ENCODE results near the gene SDCBP2. TPM values are rescaled to one million over a fixed set of nuclear protein-coding genes. Genes with fewer than 3 reads are reported as not detected.
A peak's percentile ranks its signal among the peaks of the same experiment; 100 is the strongest.

The SDCBP2 gene
- total and polyA plus RNA-seq, 10 of the 15 experiments (the other 5 are each of a cell fraction or from before 2014, with no cell fraction given), result 0.16 to 2.4 (median 1.1) TPM; not detected in 1

GRCh38 chr20:1317545-1318255, 11.2 kb downstream of the SDCBP2 start:
- no peak for DNase-seq (ENCODE audit: low read depth, low spot score)
- in situ Hi-C loops (cut with MboI), result no loop called here
- no peak overlapping the region for H3K4me2 ChIP-seq (ENCODE audit: control insufficient read depth, insufficient read depth)

More at GRCh38 chr20:1317545-1318255, 11.2 kb downstream of the SDCBP2 start:
- ChIA-PET RAD21 (ENCODE audit: unreplicated experiment) (interaction anchor here (0.9 to 1.1 kb wide), 2 partner anchors 74 to 80 kb away, joined by 3 to 4 read pairs; no protein-coding TSS in a partner anchor), CTCF (interaction anchor here (1.4 to 2.0 kb wide), 2 partner anchors 80 to 459 kb away, joined by 4 to 5 read pairs; no protein-coding TSS in a partner anchor), SMC1A (ENCODE audit: uncharacterized antibody, unreplicated experiment) (interaction anchor here (2.1 kb wide), 1 partner anchor 151 kb away, joined by 5 read pairs; no protein-coding TSS in a partner anchor), POLR2A (no interaction called here)
- ATAC-seq, result no peak
- Histone ChIP-seq H3K4me1 (ENCODE audit: control insufficient read depth, insufficient read depth, low read length) (peaks cover 6% of the 10 kb centered on the region; the same call in 1 of the 2 replicates), H3K9me3 (replicated peaks; ENCODE audit: control insufficient read depth, insufficient read depth, low read length) (no peaks in the 10 kb centered on the region; the same call in 2 of the 3 replicates), H3K79me2 (ENCODE audit: control insufficient read depth, insufficient read depth, low read length) (no peaks in the 10 kb centered on the region), H4K20me1 (ENCODE audit: control insufficient read depth, insufficient read depth) (no peaks in the 10 kb centered on the region), H3K36me3 (ENCODE audit: control insufficient read depth in 2 of 2, insufficient read depth in 2 of 2, low read length in 1 of 2) (no peaks in the 10 kb centered on the region), H3K27me3 (replicated peaks in 1 of 2; ENCODE audit: control insufficient read depth in 2 of 2, insufficient read depth in 2 of 2, low read length in 1 of 2) (no peaks in the 10 kb centered on the region), H3K9ac (ENCODE audit: control insufficient read depth, insufficient read depth, low read length) (no peak overlapping the region), H2AFZ (ENCODE audit: control insufficient read depth, low read depth, low read length) (no peak overlapping the region), H3K27ac (ENCODE audit: control insufficient read depth, insufficient read depth) (no peak overlapping the region), H3K4me3 (no peak overlapping the region)
- BruUV-seq (replicated peaks), result no TSS peak
- TF ChIP-seq CTCF (IDR thresholded peaks at IDR 0.05 in 2 of 3, conservative IDR thresholded peaks at IDR 0.05 in 1 of 3; ENCODE audit: control insufficient read depth in 2 of 3, extremely low read depth in 1 of 3, insufficient read depth in 1 of 3, low read depth in 3 of 3, low read length in 3 of 3) (no peak), NFYA (IDR thresholded peaks at IDR 0.05; ENCODE audit: borderline replicate concordance, low read depth, low read length) (no peak), NKRF (conservative IDR thresholded peaks at IDR 0.05) (no peak), POLR2AphosphoS5 (IDR thresholded peaks at IDR 0.05; ENCODE audit: low read length) (no peak), NFYB (IDR thresholded peaks at IDR 0.05; ENCODE audit: insufficient read depth, low read depth, low read length) (no peak), NR2F1 (conservative IDR thresholded peaks at IDR 0.05) (peak; percentile 46; the same call in 1 of the 2 replicates), RUNX3 (IDR thresholded peaks at IDR 0.05; ENCODE audit: low read length) (peak; percentile 32; the same call in 1 of the 2 replicates)
- WGBS (ENCODE audit: insufficient coverage, insufficient replicate concordance, low lambda C conversion rate, missing lambda C conversion rate), result 37% methylated on average over 12 of the region's 12 CpGs
- intact Hi-C loops (cut with micrococcal nuclease; ENCODE audit: unreplicated experiment), result loop anchor here (10.0 kb wide), 1 partner anchor 457 kb away; no protein-coding TSS in a partner anchor
- FAIRE-seq, result no peak

Measured in GM12878 (cell line).